NCI-H526 (cell line): Measurements from ENCODE around the gene CD46.
"Not testable (repeated sequence)": the region's sequence is repeated elsewhere in the genome, so short reads cannot be mapped to it uniquely, and the experiment has no call there.

ENCODE experiments used
- DNase-seq, 2 experiments: peaks; one replicate each; lab custom pipeline; 2025; lab: John Stamatoyannopoulos, UW

CD46 gene

GRCh38 chr1:207751790-207752455 lies at the start of gene CD46:
TSS of gene CD46 (plus strand) at chr1:207752054. CDS start at chr1:207752213, 159 bp downstream.
- peak; percentile 85 to 96 for DNase-seq

- no peak for DNase-seq
Measured at GRCh38 chr1:207702317-207702716, 49.5 kb upstream of the CD46 start.

GRCh38 chr1:207703712-207704111 lies 48.1 kb upstream of the CD46 start:
- no peak for DNase-seq

GRCh38 chr1:207708004-207708403 lies 43.9 kb upstream of the CD46 start:
- not testable (repeated sequence) for DNase-seq

- peak in 1 of 2 experiments; percentile 3 for DNase-seq
Measured at GRCh38 chr1:207711285-207711684, 40.6 kb upstream of the CD46 start.

- DNase-seq = not testable (repeated sequence)
Measured at GRCh38 chr1:207712701-207713100, 39.2 kb upstream of the CD46 start.

- no peak for DNase-seq
Measured at GRCh38 chr1:207713529-207713928, 38.3 kb upstream of the CD46 start.

- DNase-seq = no peak
Measured at GRCh38 chr1:207719234-207719633, 32.6 kb upstream of the CD46 start.

GRCh38 chr1:207728200-207728858 lies 23.5 kb upstream of the CD46 start:
- DNase-seq = not testable (repeated sequence)

GRCh38 chr1:207737503-207738157 lies 14.2 kb upstream of the CD46 start:
- not testable (repeated sequence) for DNase-seq

GRCh38 chr1:207738158-207738659 lies 13.6 kb upstream of the CD46 start:
- DNase-seq = not testable (repeated sequence)

GRCh38 chr1:207740207-207740606 lies 11.6 kb upstream of the CD46 start:
- DNase-seq = no peak

GRCh38 chr1:207742850-207743555 lies 8.9 kb upstream of the CD46 start:
- no peak for DNase-seq

- DNase-seq = no peak
Measured at GRCh38 chr1:207744000-207744534, 7.8 kb upstream of the CD46 start.

- no peak for DNase-seq
Measured at GRCh38 chr1:207745285-207745684, 6.6 kb upstream of the CD46 start.

- no peak for DNase-seq
Measured at GRCh38 chr1:207745839-207746767, 5.8 kb upstream of the CD46 start.

- peak; percentile 86 to 93 for DNase-seq
Measured at GRCh38 chr1:207747627-207748492, 4.0 kb upstream of the CD46 start.

GRCh38 chr1:207748737-207749528 lies 2.9 kb upstream of the CD46 start:
- peak; percentile 89 to 94 for DNase-seq
